ENCODE measurements around the gene RNU6-9. TPM values are rescaled to one million over a fixed set of nuclear protein-coding genes. Genes with fewer than 3 reads are reported as not detected.
A peak's percentile ranks its signal among the peaks of the same experiment; 100 is the strongest.
"Not testable (repeated sequence)": the region's sequence is repeated elsewhere in the genome, so short reads cannot be mapped to it uniquely, and the experiment has no call there.

The RNU6-9 gene
- total RNA-seq, 1 donor = not detected

DNA sequence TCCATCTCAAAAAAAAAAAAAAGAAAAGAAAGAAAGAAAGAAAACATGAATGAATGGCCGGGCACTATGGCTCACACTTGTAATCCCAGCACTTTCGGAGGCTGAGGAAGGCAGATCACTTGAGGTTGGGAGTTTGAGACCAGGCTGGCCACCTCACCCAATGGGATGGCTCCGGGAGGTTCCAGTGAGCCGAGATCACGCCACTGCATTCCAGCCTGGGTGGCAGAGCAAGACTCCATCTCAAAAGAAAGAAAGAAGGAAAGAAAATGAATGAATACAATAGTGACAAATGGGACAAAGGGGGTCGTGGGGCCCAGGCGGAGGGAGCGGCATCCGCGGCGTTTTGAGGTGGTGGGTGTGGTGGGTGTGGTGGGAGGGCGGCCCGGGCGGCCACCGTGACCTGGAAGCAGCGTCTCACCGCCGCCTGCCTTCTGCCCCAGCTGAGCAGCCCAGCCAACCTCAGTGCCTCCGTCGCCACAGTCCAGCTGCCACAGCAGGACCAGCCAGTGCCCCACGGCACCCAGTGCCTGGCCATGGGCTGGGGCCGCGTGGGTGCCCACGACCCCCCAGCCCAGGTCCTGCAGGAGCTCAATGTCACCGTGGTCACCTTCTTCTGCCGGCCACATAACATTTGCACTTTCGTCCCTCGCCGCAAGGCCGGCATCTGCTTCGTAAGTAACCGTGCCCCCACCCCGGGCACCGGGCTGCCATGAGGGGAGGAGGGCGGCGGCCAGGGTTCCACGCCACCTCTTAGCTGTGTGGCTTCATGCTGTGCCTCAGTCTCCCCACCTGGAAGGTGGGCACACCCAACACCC lies 47.4 kb upstream of the RNU6-9 start:
- no peak for TF ChIP-seq CTCF (IDR thresholded peaks at IDR 0.05; ENCODE audit: extremely low read depth, low read depth, low read length)

DNA sequence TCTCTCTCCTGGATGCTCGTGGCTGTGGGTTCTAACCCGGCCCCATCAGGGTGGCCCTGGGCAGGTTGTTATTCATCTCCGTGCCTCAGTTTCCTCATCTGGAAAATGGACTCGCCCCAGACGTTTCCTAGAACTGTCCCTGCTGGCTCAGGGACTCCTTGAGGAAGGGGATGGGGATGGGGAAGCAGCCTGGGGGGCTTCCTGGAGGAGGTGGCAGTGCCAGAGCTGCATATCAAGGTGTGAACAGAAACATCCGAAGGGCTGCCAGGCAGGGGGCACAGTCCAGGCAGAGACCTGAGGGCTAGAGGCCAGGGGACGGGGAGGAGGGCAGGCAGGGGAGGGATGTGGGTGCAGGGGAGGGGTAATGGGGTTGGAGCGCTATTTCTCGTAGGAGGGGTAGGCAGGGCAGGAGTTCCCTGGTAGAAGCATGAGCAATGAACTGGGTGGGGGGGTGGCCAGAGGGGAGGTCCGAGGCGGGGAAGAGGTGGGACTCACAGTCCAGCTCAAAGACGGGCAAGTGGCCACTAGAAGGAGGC lies 44.8 kb upstream of the RNU6-9 start:
- H4K20me1 ChIP-seq (ENCODE audit: insufficient read depth, low read length) = no peaks in the 10 kb centered on the region
- H3K9me3 ChIP-seq (ENCODE audit: low read depth, low read length) = no peaks in the 10 kb centered on the region
- H3K4me2 ChIP-seq (ENCODE audit: insufficient read depth, low read length) = no peak overlapping the region
- no peaks in the 10 kb centered on the region for H3K36me3 ChIP-seq (ENCODE audit: insufficient read depth, low read length)
- H3K27ac ChIP-seq (ENCODE audit: low read depth, low read length) = no peak overlapping the region
- H3K79me2 ChIP-seq (ENCODE audit: insufficient read depth, low read length) = no peaks in the 10 kb centered on the region
- no peak overlapping the region for H2AFZ ChIP-seq (ENCODE audit: low read length)
- no peak for DNase-seq (ENCODE audit: insufficient read length, low spot score, missing footprints)
- peaks cover 32% of the 10 kb centered on the region for H3K27me3 ChIP-seq (ENCODE audit: insufficient read depth, low read length)
- peaks cover 3% of the 10 kb centered on the region for H3K4me1 ChIP-seq (ENCODE audit: insufficient read depth, low read length)
- TF ChIP-seq CTCF (IDR thresholded peaks at IDR 0.05; ENCODE audit: extremely low read depth, low read depth, low read length) = no peak
- H3K4me3 ChIP-seq (ENCODE audit: insufficient read depth, low read length) = no peak overlapping the region

More for the DNA sequence above, 47.4 kb upstream of the RNU6-9 start:
- Histone ChIP-seq H3K9me3 (ENCODE audit: low read depth, low read length) (no peaks in the 10 kb centered on the region), H4K20me1 (ENCODE audit: insufficient read depth, low read length) (no peaks in the 10 kb centered on the region), H3K4me1 (ENCODE audit: insufficient read depth, low read length) (peaks cover 3% of the 10 kb centered on the region), H3K27me3 (ENCODE audit: insufficient read depth, low read length) (peaks cover 37% of the 10 kb centered on the region), H3K79me2 (ENCODE audit: insufficient read depth, low read length) (no peaks in the 10 kb centered on the region), H3K27ac (ENCODE audit: low read depth, low read length) (no peak overlapping the region), H3K4me3 (ENCODE audit: insufficient read depth, low read length) (no peak overlapping the region), H2AFZ (ENCODE audit: low read length) (no peak overlapping the region), H3K36me3 (ENCODE audit: insufficient read depth, low read length) (no peaks in the 10 kb centered on the region), H3K4me2 (ENCODE audit: insufficient read depth, low read length) (no peak overlapping the region)
- no peak for DNase-seq (ENCODE audit: insufficient read length, low spot score, missing footprints)

DNA sequence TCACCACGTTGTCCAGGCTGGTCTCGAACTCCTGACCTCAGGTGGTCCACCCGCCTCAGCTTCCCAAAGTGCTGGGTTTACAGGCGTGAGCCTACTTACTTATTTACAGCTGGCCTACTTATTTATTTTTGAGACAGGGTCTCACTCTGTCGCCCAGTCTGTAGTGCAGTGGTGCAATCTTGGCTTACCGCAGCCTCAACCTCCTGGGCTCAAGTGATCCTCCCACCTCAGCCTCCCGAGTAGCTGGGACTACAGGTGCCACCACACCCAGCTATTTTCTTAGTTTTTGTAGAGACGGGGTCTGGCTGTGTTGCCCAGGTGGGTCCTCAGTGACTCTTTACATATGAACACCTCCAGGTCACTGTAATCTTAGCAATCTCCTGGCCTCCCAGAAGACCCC lies 44.1 kb upstream of the RNU6-9 start:
- DNase-seq (ENCODE audit: insufficient read length, low spot score, missing footprints); H3K4me2 ChIP-seq (ENCODE audit: insufficient read depth, low read length); H3K36me3 ChIP-seq (ENCODE audit: insufficient read depth, low read length); H3K9me3 ChIP-seq (ENCODE audit: low read depth, low read length); H3K79me2 ChIP-seq (ENCODE audit: insufficient read depth, low read length); H4K20me1 ChIP-seq (ENCODE audit: insufficient read depth, low read length); H2AFZ ChIP-seq (ENCODE audit: low read length); H3K4me1 ChIP-seq (ENCODE audit: insufficient read depth, low read length); H3K27ac ChIP-seq (ENCODE audit: low read depth, low read length); H3K4me3 ChIP-seq (ENCODE audit: insufficient read depth, low read length): not testable (repeated sequence)
- H3K27me3 ChIP-seq (ENCODE audit: insufficient read depth, low read length) = peaks cover 27% of the 10 kb centered on the region

DNA sequence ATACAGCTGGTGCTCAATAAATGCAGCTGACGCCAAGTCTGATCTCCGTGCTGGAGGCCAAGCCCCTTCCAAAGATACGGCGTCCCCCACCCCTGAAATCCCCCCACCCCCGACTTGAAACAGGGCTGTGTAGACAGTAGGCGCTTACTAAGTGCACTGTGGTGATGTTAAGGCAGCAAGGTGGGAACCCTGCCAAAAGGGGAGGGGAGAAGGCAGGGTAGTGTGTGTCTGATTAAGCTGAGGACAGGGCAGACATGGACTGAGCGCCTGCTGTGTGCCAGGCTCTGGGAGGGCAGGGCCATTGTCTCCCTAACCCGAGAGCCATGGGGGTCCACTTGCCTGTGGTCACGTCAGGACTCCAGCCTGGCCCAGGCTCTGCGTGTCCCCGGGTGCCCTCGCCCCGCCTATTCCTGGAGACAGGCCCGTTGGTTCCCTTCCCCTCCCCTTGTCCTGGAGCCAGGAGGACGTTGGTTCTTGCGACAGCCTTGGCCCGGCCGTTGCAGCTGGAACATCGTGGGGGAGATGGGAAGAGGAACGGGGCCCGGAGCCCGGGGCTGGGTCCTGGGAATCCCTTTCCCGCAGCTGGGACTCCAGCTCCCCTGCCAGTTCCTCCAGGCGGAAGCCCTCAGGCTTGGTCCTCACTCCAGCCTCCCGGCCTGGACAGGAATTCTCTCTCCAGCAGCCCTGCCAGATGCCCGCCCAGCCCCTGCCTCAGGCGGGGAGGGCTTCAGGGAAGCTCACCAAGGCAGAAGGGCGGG lies 42.9 kb upstream of the RNU6-9 start:
- H4K20me1 ChIP-seq (ENCODE audit: insufficient read depth, low read length) = no peaks in the 10 kb centered on the region
- H3K4me2 ChIP-seq (ENCODE audit: insufficient read depth, low read length) = peak overlapping the region; percentile 65
- peak overlapping the region; percentile 49 for H3K4me3 ChIP-seq (ENCODE audit: insufficient read depth, low read length)
- peak overlapping the region; percentile 81 for H2AFZ ChIP-seq (ENCODE audit: low read length)
- peak; percentile 99 for DNase-seq (ENCODE audit: insufficient read length, low spot score, missing footprints)
- H3K27ac ChIP-seq (ENCODE audit: low read depth, low read length) = no peak overlapping the region
- no peak for TF ChIP-seq CTCF (IDR thresholded peaks at IDR 0.05; ENCODE audit: extremely low read depth, low read depth, low read length)
- H3K4me1 ChIP-seq (ENCODE audit: insufficient read depth, low read length) = peaks cover 3% of the 10 kb centered on the region
- no peaks in the 10 kb centered on the region for H3K79me2 ChIP-seq (ENCODE audit: insufficient read depth, low read length)
- H3K9me3 ChIP-seq (ENCODE audit: low read depth, low read length) = no peaks in the 10 kb centered on the region
- no peaks in the 10 kb centered on the region for H3K36me3 ChIP-seq (ENCODE audit: insufficient read depth, low read length)
- peaks cover 23% of the 10 kb centered on the region for H3K27me3 ChIP-seq (ENCODE audit: insufficient read depth, low read length)

Data from osteoblast (primary cell).